Measurements from ENCODE around the gene FEZF1. TPM values are rescaled to one million over a fixed set of nuclear protein-coding genes. Genes with fewer than 3 reads are reported as not detected.

The FEZF1 gene
- total RNA-seq, 3 donors from 2014 or later: not detected

DNA sequence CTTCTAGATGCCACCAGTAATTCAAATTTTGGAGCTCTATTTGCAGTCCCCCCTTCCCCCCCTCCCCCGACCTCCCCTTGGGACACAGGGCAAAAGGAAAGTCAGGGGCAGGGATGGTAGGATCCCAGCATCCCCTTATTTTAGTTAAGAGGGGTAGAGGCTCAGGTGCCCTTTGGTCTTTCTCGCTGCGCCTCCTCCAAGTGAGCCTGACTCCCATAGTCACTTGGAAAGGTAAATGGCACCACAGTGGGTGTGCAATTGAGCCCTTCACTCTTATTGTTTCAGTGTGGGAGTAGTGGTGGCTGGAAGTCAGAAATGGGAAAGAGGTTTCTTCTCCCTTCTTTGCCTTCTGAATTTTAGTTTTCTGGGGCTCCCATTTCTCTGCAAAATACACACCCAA is 8.2 kb upstream of the FEZF1 start:
- no peaks in the 10 kb centered on the region for H3K36me3 Mint-ChIP-seq (ENCODE audit: insufficient read depth)
- DNase-seq (no peak), ATAC-seq (no peak)
- no peak overlapping the region for H3K4me3 Mint-ChIP-seq
- H3K9me3 Mint-ChIP-seq: peaks cover 9% of the 10 kb centered on the region
- H3K27me3 Mint-ChIP-seq (ENCODE audit: low read depth): peaks cover 68% of the 10 kb centered on the region
- H3K4me1 Mint-ChIP-seq (ENCODE audit: low read depth): no peaks in the 10 kb centered on the region

DNA sequence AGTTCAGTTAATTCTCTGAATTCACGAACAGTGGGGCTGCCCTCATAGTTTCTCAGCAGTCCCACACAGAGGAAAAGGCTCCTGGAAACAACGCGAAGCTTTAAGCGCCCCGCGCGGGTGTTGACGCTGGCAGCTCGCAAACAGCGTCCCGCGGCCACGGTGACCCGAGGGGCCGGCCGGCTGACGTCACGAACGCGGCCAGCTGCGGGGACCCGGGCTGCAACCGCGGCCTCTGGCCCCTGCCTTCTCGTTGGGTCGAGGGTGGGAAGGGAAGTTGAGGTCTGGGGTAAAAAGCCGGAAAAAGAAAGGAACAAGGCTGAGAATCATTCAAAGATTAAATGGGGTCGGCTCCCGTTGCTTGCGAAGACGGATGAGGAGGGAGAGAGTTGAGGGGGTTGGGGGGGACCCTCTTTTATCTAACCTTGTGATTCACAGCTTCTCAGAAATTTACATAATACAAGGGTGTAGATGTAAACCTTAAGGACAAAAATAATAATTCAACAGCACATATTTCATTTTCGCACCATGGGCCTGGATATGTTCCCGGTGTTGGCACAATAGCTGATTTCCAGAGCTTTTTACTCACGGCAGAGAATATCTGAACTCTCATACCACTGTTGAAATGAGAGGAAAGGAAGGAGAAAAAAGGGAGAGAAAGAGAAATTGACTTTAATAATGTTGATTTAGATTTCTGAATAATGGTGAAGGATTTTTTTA is 7.3 kb upstream of the FEZF1 start:
- H3K36me3 Mint-ChIP-seq (ENCODE audit: insufficient read depth): no peaks in the 10 kb centered on the region
- no peak overlapping the region for H3K4me3 Mint-ChIP-seq
- no peaks in the 10 kb centered on the region for H3K4me1 Mint-ChIP-seq (ENCODE audit: low read depth)
- peaks cover 9% of the 10 kb centered on the region for H3K9me3 Mint-ChIP-seq
- ATAC-seq (no peak), DNase-seq (no peak)
- peaks cover 68% of the 10 kb centered on the region for H3K27me3 Mint-ChIP-seq (ENCODE audit: low read depth)

DNA sequence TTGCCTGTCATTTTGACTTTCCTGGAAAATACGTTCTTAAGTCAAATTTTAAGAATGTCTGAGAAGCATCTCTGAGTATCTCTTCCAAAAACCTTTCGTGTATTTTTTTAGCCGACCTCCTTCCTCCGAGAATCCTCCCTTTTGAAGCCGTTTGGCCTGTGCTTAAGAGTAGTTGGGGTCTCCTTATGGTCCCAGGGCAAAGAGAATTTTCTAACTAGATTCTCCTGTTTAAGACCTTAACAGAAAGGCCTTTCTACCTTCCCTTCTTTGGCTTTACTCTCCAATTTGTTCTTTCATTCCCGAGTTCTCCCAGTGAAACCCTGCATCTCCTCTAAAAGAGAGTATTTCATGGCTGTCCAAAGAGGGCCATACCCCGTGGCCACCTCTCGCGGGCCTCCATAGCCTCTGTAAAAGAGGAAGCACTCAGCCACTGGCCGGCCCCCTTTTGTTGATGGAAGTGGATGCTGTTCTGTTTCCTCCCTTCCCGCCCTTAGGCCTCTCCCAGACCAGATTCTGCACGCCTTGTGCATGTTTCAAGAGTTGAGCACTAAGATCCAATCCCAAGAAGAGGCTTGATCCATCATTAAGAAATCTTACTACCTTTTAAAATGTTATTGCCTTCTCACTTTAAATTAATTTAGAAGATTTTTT is 6.6 kb upstream of the FEZF1 start:
- Mint-ChIP-seq H3K27me3 (ENCODE audit: low read depth) (peaks cover 72% of the 10 kb centered on the region), H3K4me1 (ENCODE audit: low read depth) (no peaks in the 10 kb centered on the region), H3K4me3 (no peak overlapping the region), H3K9me3 (peaks cover 9% of the 10 kb centered on the region), H3K36me3 (ENCODE audit: insufficient read depth) (no peaks in the 10 kb centered on the region)
- ATAC-seq: no peak
- no peak for DNase-seq

DNA sequence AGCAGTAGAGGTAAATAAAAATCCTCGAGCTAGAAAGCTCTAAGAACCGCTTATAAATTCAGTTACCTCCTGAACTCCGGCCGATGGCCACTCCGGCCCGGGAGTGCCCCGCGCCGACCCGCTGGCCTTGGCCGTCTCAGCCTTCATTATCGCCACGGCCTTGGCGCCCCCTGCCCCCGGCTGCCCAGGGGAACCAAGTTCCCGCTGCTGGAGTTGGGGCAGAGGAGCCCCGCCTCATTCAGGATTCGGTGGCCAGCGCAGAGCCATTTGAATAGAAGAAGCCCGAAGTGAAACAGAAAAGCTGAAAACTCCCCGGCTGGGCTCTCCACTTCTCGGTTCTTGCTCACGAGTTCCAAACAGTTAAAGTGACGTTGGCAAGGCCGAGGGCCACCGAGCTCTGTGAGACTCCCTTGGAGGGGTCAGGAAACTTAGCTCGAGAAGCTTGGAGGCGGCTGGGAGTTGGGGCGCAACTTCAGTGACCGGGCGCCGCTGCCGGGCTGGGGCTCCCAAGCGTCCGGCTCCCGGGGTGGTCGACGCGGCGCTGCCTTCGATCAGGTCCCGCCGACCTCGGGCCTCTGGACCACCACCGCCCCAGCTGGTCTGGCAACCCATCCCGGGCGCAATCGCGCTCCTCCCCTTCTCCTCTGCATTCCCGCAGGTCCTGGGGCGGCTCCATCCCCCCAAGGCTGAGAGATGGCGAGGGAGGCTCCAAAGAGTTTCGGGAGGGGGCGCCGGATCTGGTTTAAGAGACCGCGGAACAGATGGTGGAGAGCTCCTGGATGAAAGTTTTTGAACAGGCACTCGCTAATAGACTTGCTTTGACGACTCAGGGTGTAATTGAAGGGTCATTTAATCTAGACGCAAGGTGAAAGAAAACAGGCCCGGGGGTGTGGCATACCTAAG is 5.8 kb upstream of the FEZF1 start:
- H3K4me3 Mint-ChIP-seq: no peak overlapping the region
- DNase-seq (no peak), ATAC-seq (no peak)
- H3K27me3 Mint-ChIP-seq (ENCODE audit: low read depth): peaks cover 72% of the 10 kb centered on the region
- peaks cover 8% of the 10 kb centered on the region for H3K9me3 Mint-ChIP-seq
- no peaks in the 10 kb centered on the region for H3K36me3 Mint-ChIP-seq (ENCODE audit: insufficient read depth)
- no peaks in the 10 kb centered on the region for H3K4me1 Mint-ChIP-seq (ENCODE audit: low read depth)

DNA sequence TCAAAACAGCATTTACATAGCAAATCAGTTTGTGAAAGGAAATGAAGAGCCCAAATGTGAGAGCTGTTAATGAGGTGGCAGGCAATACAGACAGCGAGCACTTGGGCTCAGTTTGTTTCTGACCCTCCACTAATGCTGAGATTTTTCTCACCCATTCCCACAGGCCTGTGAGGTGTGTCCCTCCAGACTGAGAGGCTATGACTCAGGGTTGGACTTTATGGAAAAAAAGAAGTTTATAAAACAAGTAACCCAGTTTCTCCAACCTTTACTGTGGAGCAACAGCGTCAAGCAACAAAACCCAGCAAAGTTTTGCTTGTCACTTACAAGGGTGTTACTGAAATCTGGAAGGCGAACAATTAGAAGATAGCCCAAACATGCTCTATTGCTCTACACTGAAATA is 4.9 kb upstream of the FEZF1 start:
- peaks cover 4% of the 10 kb centered on the region for H3K9me3 Mint-ChIP-seq
- no peak overlapping the region for H3K4me3 Mint-ChIP-seq
- H3K4me1 Mint-ChIP-seq (ENCODE audit: low read depth): no peaks in the 10 kb centered on the region
- no peak for ATAC-seq
- DNase-seq: no peak
- H3K36me3 Mint-ChIP-seq (ENCODE audit: insufficient read depth): no peaks in the 10 kb centered on the region
- H3K27me3 Mint-ChIP-seq (ENCODE audit: low read depth): peaks cover 73% of the 10 kb centered on the region

DNA sequence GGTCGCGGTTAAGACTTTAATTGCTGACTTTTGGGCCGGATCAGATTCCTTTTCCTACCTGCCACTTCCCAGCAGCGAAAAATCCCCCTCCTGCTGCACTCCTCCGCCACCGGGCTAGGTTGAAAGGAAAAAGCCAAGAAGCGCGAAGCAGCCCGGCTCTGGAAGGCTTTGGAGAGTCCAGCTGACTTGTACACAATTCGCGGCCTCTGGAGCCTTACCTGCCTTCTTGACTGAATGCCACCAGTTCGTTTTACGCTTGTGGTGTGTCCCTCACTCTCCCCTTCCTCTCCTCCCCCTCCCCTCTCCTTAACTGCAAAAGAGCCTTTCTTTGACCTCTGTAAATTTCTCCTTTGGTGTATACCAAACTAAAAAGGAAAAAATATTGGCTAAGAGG is 2.7 kb upstream of the FEZF1 start:
- DNase-seq: no peak
- Mint-ChIP-seq H3K36me3 (ENCODE audit: insufficient read depth) (no peaks in the 10 kb centered on the region), H3K27me3 (ENCODE audit: low read depth) (peaks cover 79% of the 10 kb centered on the region), H3K4me1 (ENCODE audit: low read depth) (no peaks in the 10 kb centered on the region), H3K4me3 (no peak overlapping the region), H3K9me3 (no peaks in the 10 kb centered on the region)
- no peak for ATAC-seq

DNA sequence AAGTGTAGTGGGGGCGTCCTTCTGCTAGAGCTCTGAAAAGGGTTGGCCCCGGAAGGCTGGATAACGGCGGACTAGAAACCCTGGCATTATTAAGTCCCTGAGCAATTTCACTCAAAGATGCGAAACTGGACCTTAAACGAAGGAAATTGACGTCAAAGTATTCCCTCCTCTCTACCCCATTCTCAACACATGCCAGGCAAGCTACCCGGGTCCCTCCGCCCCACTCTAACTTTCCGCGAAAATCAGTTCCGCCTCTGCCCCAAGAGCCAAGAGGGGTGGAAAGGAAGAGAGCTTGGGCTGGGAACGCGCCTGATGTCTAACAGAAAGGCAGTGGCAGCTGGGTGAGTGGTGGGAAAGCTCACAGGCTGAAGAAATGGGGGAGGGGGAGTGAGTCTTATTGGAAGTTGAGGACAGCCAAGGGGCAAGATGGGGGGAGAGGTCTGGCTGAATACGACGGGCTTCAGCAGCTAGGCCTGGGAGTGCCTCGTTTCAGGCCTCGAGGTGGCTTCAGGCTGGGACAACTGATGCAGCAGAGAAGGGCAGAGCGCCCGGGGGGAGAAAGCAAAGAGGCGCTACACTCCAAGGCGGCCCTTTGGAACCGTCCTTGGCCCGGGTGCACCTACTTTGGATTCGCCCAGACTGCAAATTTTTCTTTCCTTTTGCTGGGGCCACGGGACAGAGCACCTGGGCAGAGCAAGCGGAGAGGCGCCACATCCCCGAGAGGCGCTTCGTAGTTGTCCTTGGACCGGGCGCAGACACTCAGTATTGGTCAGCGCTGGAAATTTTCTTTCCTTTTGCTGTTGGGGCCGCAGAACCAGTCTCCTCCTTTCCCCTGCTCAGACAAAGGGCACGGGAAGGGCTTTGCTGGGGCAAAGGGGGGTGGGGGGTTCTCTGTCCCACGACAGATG is 2.0 kb upstream of the FEZF1 start:
- Mint-ChIP-seq H3K9me3 (no peaks in the 10 kb centered on the region), H3K36me3 (ENCODE audit: insufficient read depth) (no peaks in the 10 kb centered on the region), H3K27me3 (ENCODE audit: low read depth) (peaks cover 80% of the 10 kb centered on the region), H3K4me3 (no peak overlapping the region), H3K4me1 (ENCODE audit: low read depth) (no peaks in the 10 kb centered on the region)
- DNase-seq (no peak), ATAC-seq (no peak)

DNA sequence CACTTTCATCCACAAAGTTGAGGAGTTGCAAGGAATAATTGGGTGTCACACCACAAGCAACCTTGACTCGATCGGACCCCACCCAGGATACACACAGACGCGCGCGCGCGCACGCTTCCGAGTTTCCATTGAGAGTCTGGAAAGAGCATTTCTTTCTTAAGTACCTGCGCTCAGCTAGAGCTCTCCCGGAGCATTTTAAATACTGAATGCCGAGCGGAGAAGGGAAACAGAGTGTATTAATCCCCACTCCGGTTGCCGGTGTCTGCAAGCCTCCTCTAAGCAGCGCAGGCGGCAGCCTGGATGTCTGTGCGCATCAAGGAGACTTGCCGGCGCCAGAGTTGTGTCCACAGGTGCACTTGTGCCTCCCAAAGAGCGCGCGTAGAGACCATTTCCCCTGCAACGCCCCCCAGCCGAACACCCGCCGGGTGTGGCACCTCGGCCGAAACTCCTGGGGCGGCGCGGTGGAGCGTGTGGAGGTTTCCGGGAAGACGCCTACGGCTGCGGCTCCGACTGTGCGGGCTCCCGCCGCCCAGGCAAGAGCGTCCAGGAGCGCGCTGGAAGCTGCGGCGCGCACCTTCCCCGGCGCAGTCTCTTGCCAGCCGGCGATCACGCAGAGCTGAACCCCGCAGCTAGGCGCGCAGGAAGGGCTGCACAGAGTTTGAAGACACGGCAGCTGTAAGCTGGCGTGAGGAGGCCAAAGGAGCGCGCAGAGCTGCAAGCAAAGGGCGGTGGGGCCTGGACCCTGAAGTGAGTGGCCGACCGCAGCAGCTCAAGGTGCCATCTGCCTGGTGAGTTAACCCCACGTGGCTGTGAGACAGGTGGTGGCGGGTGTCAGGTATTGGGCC is 1.1 kb upstream of the FEZF1 start:
- H3K27me3 Mint-ChIP-seq (ENCODE audit: low read depth): peaks cover 80% of the 10 kb centered on the region
- H3K9me3 Mint-ChIP-seq: no peaks in the 10 kb centered on the region
- ATAC-seq: no peak
- H3K36me3 Mint-ChIP-seq (ENCODE audit: insufficient read depth): no peaks in the 10 kb centered on the region
- no peak for DNase-seq
- H3K4me1 Mint-ChIP-seq (ENCODE audit: low read depth): no peaks in the 10 kb centered on the region
- H3K4me3 Mint-ChIP-seq: no peak overlapping the region

DNA sequence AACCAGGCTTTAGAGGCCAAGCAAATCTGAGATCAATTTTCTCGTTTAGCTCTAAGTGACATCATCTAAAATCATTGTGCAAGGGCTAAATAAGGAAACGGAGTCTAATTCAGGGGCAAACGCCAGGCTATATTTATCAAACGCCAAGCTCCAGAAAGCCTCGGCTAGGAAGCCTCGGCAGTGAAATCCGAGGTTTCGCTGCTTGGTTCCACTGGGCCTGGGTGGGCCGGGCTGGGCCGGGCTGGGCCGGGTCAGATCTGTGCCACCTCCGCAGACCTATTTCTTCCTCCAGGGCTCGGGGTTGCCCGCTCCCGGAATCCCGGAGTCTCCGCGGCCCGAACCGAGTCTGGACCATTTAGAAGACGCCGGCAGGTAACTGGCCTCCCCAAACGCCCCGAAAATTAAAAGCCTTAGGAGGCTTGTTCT is 459 bp upstream of the FEZF1 start:
- no peaks in the 10 kb centered on the region for H3K9me3 Mint-ChIP-seq
- DNase-seq (no peak), ATAC-seq (no peak)
- no peak overlapping the region for H3K4me3 Mint-ChIP-seq
- H3K36me3 Mint-ChIP-seq (ENCODE audit: insufficient read depth): no peaks in the 10 kb centered on the region
- peaks cover 84% of the 10 kb centered on the region for H3K27me3 Mint-ChIP-seq (ENCODE audit: low read depth)
- no peaks in the 10 kb centered on the region for H3K4me1 Mint-ChIP-seq (ENCODE audit: low read depth)

DNA sequence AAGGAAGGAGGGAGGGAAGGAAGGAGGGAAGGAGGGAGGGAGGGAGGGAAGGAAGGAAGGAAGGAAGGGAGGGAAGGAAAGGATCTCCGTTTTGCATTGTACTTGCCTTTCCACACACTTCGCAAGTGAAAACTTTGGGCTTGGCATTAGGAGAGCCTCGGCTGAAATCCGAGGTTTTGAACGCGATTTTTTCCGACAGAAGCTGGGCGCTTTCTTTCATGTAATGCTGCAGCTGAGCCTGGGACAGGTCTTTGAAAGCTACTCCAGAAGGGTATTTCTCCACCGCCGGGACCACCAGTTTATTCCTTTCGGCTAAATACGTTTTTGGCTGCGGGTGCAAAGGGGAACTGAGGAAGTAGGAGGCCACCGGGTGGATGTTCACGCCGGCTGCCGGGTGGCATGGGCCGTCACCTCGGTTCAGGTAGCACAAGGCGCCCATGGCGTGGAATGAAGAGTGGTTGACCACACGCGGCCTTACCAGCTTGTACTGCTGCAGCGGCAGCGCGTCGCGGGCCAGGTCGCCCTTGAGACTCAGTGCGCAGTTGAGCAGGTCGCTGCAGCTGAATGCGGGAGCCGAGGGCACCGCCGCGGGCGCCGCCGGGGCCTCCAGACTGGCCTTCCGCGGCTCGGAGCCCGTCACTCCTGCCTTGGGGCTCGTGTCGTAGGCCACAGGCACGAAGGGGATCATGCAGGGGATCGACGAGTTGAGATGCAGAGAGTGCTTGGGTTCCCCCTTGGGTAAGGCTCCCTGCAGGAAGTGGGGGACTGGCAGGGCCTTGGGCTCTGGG is 825 bp downstream of the FEZF1 start:
- ATAC-seq (no peak), DNase-seq (no peak)
- no peaks in the 10 kb centered on the region for H3K36me3 Mint-ChIP-seq (ENCODE audit: insufficient read depth)
- H3K9me3 Mint-ChIP-seq: peaks cover 5% of the 10 kb centered on the region
- peaks cover 86% of the 10 kb centered on the region for H3K27me3 Mint-ChIP-seq (ENCODE audit: low read depth)
- H3K4me1 Mint-ChIP-seq (ENCODE audit: low read depth): no peaks in the 10 kb centered on the region
- no peak overlapping the region for H3K4me3 Mint-ChIP-seq

DNA sequence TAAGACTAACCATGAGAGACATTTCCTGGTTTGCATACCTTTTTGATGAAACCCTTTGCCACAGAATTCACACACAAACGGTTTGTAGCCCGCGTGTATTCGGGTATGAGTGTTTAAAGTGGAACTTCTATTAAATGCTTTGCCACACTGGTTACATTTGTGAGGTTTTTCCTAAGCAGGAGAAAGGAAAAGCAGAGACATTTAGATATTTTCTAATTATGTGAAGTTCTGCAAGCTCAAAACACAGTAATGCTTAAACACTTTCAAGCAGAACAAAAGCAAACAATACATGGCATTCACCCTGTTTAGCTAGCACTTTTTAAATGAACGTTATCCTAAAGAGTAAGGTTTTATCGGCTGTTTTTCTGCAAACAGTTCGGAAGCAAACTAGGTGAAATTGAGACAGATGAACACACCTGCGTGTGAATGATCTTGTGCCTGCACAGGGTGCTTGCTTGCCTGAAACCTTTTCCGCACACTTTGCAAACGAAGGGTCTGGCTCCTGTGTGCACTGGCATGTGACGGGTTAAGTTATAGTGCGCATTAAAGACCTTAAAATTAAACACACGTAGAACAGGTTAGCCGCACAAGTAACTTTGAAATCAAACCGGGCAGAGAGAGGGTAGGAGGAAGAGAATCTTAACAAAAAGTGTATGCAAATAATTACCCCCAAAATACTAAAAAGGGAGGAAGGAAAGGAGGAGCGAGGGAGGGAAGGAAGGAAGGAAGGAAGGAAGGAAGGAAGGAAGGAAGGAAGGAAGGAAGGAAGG is 1.6 kb downstream of the FEZF1 start:
- no peak for DNase-seq

More for the DNA sequence above, 1.6 kb downstream of the FEZF1 start:
- Mint-ChIP-seq H3K36me3 (ENCODE audit: insufficient read depth) (no peaks in the 10 kb centered on the region), H3K4me3 (no peak overlapping the region), H3K27me3 (ENCODE audit: low read depth) (peaks cover 88% of the 10 kb centered on the region), H3K4me1 (ENCODE audit: low read depth) (no peaks in the 10 kb centered on the region), H3K9me3 (peaks cover 8% of the 10 kb centered on the region)
- no peak for ATAC-seq

All from activated T-cell treated with anti-CD3 and anti-CD28 coated beads, Interleukin-2, amount 50 U/mL, for 4 hours (primary cell).